Progenitor cell of endocrine pancreas (in vitro differentiated cells): ENCODE measurements around the gene MTX1. TPM values are rescaled to one million over a fixed set of nuclear protein-coding genes. Genes with fewer than 3 reads are reported as not detected.
"Not testable (repeated sequence)": the region's sequence is repeated elsewhere in the genome, so short reads cannot be mapped to it uniquely, and the experiment has no call there.

ENCODE experiments used
- DNase-seq: peaks from one replicate; pipeline ENCODE4 v3.0.0; 2021; ENCODE audit warnings: low spot score; ENCODE audit not compliant: unreplicated experiment
- H3K27ac Mint-ChIP-seq: 2 replicates; pipeline ENCODE4 v1.8.0; 2021; ENCODE audit warnings: mild to moderate bottlenecking, moderate library complexity, mixed read lengths
- H3K27me3 Mint-ChIP-seq: 2 replicates; pipeline ENCODE4 v1.8.0; 2021; ENCODE audit warnings: mixed read lengths
- H3K36me3 Mint-ChIP-seq: 2 replicates; pipeline ENCODE4 v1.8.0; 2022; ENCODE audit warnings: mixed read lengths; ENCODE audit not compliant: insufficient read depth
- H3K4me1 Mint-ChIP-seq: 2 replicates; pipeline ENCODE4 v1.8.0; 2021; ENCODE audit warnings: low read depth, mixed read lengths
- H3K4me3 Mint-ChIP-seq: 2 replicates; pipeline ENCODE4 v1.8.0; 2021; ENCODE audit warnings: low read depth, mild to moderate bottlenecking, moderate library complexity, mixed read lengths
- H3K9me3 Mint-ChIP-seq: 2 replicates; pipeline ENCODE4 v1.8.0; 2021; ENCODE audit warnings: low read depth, mixed read lengths
- total RNA-seq: library from RNA; stranded (reverse); gene quantifications from 2 replicates; pipeline ENCODE4 v1.2.1, GENCODE V29; 2021
- TF ChIP-seq, protein P1 (sequence below): fragments of 200-600 bp; sonication (generic); IDR thresholded peaks from one replicate; pipeline ENCODE4 v1.5.0; 2021; ENCODE audit warnings: antibody characterized with exemption, mild to moderate bottlenecking; ENCODE audit not compliant: unreplicated experiment

Gene MTX1
- total RNA-seq, 1 donor from 2014 or later = 38.7 TPM

DNA sequence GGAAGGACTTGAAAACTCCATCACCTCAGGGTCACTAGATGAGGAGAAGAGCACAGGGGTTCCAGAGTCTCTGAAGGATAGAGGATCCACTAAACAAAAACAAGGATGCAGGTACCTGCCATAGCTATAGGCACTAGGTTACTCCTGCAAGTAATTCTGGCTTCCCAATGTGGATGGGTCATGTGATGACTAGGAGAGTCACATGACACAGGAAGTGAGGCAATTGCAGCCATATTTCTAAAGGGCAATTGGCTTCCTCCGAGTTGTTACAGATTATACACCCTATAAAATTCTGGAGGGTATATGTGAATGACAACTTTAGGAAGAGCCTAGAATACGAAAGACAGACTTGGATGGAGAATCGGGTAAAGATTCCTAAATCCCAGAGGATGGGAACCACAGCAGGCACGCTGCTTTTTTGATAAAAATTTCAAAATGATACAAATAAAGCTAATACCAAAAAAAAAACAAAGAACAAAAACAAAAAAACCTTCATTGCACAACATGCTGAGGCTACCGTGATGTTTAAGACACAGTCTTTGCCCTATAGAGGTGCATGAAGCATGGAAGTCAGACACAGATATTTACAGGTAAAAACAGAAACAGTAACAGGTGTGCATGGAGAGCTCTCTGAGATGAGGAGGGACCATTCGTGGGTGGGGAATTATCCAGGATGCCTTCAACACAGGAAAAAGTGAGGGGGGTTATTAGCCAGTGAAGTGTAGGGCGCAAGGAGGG lies 10.5 kb downstream of the MTX1 start:
- no peaks in the 10 kb centered on the region for H3K9me3 Mint-ChIP-seq
- TF ChIP-seq, protein P1, sequence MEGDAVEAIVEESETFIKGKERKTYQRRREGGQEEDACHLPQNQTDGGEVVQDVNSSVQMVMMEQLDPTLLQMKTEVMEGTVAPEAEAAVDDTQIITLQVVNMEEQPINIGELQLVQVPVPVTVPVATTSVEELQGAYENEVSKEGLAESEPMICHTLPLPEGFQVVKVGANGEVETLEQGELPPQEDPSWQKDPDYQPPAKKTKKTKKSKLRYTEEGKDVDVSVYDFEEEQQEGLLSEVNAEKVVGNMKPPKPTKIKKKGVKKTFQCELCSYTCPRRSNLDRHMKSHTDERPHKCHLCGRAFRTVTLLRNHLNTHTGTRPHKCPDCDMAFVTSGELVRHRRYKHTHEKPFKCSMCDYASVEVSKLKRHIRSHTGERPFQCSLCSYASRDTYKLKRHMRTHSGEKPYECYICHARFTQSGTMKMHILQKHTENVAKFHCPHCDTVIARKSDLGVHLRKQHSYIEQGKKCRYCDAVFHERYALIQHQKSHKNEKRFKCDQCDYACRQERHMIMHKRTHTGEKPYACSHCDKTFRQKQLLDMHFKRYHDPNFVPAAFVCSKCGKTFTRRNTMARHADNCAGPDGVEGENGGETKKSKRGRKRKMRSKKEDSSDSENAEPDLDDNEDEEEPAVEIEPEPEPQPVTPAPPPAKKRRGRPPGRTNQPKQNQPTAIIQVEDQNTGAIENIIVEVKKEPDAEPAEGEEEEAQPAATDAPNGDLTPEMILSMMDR = no peak
- H3K36me3 Mint-ChIP-seq = no peaks in the 10 kb centered on the region
- peak overlapping the region; percentile 55 for H3K4me3 Mint-ChIP-seq
- H3K27ac Mint-ChIP-seq = peak overlapping the region; percentile 37
- peaks cover 8% of the 10 kb centered on the region for H3K4me1 Mint-ChIP-seq
- no peaks in the 10 kb centered on the region for H3K27me3 Mint-ChIP-seq
- no peak for DNase-seq

DNA sequence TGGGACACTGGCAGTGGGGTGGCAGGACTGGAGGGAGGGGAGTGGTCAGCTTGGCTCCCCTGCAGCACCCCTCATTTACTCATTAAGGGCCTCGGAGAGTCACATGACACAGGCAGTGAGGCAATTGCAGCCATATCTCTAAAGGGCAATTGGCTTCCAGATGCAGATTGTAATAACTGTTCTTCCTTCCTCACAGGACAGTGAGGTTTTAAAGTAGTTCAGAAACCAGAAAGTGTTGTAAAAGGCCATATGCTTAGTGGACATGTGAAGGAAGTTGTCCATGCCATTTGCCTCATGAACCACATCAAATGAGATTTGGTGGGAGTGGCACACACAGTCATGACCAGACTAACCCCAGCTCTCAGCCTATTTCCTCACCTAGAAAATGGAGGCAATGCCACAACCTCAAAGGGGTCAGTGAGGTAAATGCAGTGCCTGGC lies 11.1 kb downstream of the MTX1 start:
- peak overlapping the region; percentile 55 for H3K4me3 Mint-ChIP-seq
- H3K36me3 Mint-ChIP-seq = no peaks in the 10 kb centered on the region
- H3K27me3 Mint-ChIP-seq = no peaks in the 10 kb centered on the region
- DNase-seq = no peak
- H3K9me3 Mint-ChIP-seq = no peaks in the 10 kb centered on the region
- H3K4me1 Mint-ChIP-seq = peaks cover 8% of the 10 kb centered on the region
- H3K27ac Mint-ChIP-seq = peak overlapping the region; percentile 37
- TF ChIP-seq, protein P1 = no peak

DNA sequence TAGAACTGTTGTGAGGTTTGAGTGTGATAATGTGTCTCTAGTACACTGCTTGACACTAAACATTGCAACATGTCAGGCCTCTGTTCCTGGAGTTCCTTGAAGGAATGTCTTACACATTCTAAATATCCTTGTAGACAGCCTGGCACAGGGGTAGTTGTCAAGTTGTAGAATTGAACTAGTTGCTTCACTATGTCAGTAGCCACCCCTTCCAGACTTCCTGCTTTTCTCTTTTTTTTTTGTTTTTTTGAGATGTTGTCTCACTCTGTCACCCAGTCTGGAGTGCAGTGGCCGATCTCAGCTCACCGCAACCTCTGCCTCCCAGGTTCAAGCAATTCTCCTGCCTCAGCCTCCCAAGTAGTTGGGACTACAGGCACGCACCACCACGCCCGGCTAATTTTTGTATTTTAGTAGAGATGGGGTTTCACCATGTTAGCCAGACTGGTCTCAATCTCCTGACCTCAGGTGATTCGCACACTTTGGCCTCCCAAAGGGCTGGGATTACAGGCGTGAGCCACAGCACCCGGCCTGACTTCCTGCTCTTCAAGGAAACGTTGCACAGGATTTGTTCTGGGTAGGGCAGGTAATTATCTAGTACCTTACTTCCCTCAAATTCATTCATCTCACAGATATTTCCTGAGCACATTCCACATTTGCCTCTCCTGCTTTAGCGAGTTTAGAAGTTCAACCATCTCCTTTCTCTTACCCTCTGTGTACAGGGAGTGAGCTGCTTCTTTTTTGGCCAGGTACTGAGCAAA lies 11.9 kb downstream of the MTX1 start:
- not testable (repeated sequence) for H3K27me3 Mint-ChIP-seq, H3K27ac Mint-ChIP-seq, H3K36me3 Mint-ChIP-seq, H3K4me1 Mint-ChIP-seq, DNase-seq, H3K9me3 Mint-ChIP-seq, H3K4me3 Mint-ChIP-seq

DNA sequence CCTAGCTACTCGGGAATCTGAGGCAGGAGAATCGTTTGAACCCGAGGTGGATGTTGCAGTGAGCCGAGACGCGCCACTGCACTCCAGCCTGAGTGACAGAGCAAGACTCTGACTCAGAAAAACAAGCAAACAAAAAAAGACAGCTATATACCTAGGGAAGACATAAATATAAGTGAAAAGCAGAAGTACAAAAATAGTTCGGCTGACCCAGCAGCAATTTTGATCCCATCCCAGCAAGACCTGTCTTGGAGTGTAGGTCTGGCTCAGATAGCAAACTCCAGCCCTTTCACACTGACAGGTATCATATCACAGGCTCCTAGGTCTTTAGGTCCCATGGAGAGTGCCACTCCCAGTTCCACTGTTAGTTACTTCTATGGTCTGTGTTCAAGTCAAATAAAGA lies 14.6 kb downstream of the MTX1 start:
- no peaks in the 10 kb centered on the region for H3K36me3 Mint-ChIP-seq
- no peak for DNase-seq
- TF ChIP-seq, protein P1 = no peak
- peaks cover 20% of the 10 kb centered on the region for H3K4me1 Mint-ChIP-seq
- H3K9me3 Mint-ChIP-seq = no peaks in the 10 kb centered on the region
- H3K4me3 Mint-ChIP-seq = no peak overlapping the region
- H3K27ac Mint-ChIP-seq = no peak overlapping the region
- no peaks in the 10 kb centered on the region for H3K27me3 Mint-ChIP-seq

DNA sequence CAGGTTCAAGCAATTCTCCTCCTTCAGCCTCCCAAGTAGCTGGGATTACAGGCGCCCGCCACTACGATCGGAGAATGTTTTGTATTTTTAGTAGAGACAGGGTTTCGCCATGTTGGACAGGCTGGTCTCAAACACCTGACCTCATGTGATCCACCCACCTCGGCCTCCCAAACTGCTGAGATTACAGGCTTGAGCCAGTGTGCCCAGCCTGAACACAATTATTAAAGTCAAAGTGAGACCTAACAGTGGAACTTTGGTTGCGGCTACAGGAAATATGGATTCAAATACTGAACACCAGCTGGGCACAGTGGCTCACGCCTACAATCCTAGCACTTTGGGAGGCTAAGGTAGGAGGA lies 16.9 kb downstream of the MTX1 start:
- not testable (repeated sequence) for H3K9me3 Mint-ChIP-seq, H3K27ac Mint-ChIP-seq, H3K36me3 Mint-ChIP-seq, H3K27me3 Mint-ChIP-seq, DNase-seq
- Mint-ChIP-seq H3K4me1 (peaks cover 14% of the 10 kb centered on the region), H3K4me3 (peak overlapping the region; percentile 82)

DNA sequence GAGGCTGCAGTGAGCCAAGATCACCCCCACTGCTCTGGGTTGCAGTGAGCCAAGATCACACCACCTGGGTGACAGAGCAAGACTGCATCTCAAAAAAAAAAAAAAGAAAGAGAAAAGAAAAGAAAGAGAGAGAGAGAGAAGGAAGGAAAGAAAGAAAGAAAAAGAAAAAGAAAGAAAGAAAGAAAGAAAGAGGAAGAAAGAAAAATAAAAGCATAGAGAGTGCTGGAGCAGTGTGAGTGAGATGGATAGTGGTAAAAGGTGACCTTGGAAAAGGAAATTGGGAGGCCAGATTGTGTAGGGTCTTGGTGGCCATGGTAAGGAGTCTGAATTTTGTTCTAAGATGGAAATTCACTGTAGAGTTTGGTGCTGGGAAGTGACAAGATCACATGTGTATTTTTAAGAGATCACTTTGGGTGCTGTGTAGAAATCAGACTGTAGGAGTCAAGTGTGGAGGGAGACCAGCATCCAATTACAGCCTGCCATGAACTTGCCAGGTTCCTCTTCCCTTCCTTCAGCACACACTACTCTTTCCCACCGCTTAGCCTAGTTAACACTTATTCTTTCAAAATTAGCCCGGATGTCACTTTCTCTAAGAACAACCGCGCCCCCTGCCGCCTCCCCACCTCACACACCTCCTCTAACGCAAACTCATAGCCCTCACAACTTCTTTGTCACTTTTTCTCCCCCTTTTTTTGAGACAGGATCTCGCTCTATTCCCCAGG lies 17.9 kb downstream of the MTX1 start:
- no peak for DNase-seq
- Mint-ChIP-seq H3K27me3 (no peaks in the 10 kb centered on the region), H3K4me1 (peaks cover 14% of the 10 kb centered on the region), H3K4me3 (peak overlapping the region; percentile 82), H3K9me3 (no peaks in the 10 kb centered on the region), H3K36me3 (no peaks in the 10 kb centered on the region), H3K27ac (peak overlapping the region; percentile 97)
- TF ChIP-seq, protein P1 = peak; percentile 37
